HG03135 (cell line): Measurements from ENCODE around the gene SMIM20.

Experiments
- ATAC-seq: cut with Tn5 transposase; IDR thresholded peaks from one replicate; pipeline ENCODE4 v1.9.1; 2021; ENCODE audit warnings: mild to moderate bottlenecking, moderate library complexity; ENCODE audit not compliant: unreplicated experiment

The SMIM20 gene

DNA sequence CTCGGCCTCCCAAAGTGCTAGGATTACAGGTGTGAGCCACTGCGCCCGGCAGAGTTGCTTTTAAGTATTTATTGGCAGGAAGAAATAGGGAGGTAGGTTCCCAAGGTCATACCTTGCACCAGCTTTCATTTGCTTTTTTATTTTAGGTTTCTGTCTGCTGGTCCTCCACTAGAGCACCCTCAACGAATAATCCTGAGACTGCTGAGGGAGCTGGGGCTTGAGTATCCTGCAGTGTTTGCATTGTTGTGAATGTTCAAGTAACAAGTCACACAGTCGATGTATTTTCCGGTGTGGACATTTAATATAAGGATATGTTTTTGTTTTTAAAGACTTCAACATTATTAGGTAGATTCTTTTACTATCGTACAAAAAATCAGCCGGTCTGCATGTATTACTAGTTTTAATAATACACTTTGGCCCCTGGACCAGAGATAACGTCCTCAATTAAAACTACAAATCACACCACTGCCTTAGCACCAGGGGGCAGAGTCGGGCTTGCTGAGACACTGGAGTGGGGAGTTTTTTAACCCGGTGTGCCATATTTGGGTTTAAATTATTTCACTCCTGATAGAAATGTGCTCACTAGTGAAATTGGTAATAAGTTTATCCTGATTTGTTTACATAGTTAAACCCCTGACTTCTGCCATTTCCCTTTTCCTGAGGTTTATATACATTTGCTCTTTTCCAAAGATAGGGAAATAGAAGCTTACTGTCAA is 11.6 kb downstream of the SMIM20 start:
- ATAC-seq: peak; percentile 60

DNA sequence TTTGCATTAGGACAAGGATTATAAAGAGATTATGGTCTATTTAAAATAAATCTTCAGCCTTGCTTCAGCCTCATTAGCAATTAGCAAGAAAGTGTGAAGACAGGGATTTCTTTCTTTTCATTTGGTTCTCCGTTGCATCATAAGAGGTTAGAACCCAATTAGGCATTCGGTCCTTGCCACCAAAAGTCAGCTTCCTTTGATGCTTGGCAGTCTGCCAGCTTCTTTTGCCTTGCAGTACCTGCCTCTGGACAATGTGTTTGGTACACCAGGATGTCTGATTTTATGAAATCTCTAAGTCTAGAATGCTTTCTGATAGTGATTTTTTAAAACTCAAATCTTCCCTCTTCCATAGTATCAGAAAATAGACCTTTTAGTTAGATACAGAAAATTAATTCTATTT is 12.4 kb downstream of the SMIM20 start:
- ATAC-seq: no peak

DNA sequence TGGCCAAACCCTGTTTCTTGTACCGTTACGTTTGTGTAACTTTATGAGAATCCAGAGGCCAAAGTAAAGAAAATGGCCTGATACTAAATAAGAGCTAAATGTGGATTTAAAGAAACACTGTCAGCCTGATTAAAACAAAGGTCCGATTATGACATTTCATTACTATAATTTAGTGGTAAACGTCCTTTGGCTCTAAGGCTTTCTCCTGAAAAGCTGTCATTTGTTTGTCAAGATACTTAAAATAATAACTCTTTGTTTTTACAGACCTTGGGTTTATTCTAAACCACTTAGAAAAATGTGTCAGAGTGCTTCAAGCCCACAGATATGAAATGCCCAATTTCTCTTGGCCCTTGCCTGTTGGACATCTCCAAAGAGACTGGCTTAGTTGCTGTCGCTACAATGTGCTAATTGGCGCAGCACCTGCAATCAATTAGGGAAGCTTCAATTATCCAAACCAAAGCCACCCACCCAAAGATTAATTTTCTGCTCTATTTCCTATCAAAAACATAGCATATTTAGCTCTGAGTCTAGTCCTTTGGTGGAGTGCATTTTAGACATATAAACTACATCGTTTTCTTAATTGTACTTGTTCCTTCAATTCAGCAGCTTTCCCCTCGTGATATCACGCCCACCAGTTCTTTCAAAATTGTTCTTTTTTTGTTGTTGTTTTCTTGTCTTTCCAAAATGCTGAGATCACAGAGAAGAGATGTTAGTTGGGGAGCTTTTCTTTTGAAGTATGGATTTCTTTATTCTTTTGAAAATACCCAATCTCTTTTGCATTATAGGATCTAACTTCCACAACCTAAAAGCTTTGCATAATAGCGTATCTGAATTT is 13.6 kb downstream of the SMIM20 start:
- no peak for ATAC-seq

DNA sequence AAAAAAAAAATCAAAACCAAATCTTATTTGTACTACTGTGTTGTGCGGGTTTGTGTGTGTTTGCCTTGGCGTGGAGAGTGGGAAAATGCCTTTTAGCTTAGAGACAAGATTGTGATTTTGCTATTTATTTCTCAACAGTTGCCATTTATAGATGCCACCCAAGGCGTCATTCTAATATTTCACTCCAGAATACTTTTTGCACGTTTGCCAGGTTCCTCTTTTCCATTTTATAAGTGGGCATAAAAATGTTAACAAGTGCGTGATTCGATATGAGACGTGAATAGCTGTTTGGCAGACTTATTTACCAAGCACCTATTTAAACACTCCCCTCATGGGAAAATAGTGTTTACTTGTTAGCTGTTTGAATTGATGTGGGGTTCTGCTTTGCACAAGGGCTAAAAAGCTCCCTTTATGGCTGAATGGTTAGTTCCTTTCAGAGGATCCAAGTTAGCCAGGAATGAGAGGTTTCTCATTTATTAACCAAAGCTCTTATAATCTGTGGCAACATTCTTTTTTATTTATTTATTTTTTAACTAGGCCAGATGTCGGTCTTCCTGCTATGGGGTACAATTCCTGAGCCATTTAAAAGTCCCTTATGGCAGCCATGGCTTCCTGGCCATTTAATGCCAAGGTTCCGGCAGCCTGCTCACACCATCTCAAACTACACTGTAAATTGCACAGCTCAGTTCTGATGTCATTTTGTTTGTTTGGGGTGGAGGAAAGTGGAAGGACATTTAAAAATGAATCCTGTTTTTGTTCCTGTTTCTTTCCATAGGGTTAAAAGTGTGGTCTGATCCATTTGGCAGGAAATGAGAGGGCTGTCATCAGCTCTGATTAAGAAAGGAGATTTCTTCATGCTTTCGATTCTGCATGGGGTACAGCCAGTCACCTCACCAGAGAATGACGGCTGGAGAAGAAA is 14.6 kb downstream of the SMIM20 start:
- no peak for ATAC-seq

DNA sequence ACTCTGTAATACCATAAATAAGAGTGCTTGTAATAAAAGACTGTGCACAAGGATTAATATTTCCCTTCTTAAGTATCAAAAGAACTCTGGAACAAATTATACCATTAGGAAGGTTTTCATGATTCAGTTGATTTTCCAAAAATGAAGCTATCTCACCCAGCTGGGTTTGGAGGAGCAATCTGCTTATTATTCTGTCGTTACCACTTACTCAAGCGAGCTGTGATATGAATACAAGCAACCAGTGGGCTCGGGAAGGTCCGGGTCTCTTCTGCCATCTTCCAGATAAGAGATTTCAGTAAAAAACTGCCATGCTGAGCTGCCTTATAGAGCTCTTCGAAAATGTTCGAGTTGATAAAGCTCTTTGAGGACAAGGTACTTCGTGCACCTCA is 15.3 kb downstream of the SMIM20 start:
- no peak for ATAC-seq

DNA sequence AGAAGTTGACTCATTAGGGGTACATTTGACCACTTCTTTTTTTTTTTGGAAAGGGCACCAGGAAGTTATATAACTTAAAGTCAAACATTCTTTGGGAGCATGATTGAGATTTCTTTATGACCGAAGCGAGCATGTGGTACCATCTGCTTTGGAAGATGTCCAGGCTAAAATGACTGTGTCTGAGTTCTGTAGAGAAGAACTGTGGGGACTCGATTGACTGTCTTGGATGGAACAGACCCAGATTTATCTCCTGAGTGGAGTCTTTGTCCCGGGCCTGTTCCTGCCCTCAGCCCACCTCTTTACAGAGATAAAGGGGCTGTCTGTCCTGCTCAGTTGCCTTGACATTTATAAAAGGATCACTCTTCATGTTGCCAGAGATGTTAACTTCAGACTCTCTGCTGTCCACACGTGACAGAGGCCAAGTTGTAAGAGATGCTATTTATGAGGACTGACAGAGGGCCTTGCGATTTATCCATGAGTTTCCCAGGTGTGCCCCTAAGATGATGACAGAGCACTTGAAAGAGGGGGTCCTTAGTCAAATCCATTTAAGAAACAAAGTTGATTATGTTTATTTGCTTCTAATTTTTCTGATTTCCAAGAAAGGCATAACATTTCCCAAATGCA is 16.8 kb downstream of the SMIM20 start:
- ATAC-seq: no peak

DNA sequence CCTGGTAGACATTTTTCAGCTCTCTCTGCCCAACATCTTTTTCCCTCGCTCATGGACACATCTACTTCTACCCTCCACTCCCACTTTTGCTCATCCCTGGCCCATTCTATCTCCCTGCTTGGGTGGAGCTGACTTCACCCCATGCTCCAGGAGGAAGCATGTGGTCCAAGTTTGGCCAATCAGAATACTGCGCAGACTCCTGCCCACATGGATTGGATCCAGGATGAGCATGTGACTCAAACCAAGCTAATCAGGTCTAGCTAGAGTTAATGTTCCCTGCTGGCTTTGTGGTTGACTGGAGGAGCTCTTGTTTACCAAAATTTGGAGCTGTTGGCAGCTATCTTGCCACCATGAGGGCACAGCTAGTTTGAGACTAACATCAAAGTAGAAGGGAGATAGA is 22.7 kb downstream of the SMIM20 start:
- no peak for ATAC-seq

DNA sequence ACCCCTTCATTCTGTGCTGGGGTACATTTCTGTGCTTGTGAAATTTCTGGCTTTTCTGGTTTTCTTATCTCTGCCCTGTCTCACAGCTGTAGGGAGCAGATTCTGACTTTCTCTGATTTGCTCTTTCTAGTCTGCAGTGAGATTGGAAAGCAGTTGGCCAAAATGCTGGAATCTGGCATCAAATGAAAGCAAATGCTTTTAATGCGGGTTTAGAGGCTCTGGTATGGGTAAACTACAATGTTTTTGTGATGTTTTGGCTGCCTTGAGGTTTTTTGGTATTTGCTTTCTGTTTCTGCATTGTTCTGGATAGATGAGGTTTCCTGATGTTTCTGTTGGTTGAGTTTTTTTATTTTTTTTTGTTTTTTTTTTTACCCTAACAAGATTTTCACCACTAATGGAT is 23.8 kb downstream of the SMIM20 start:
- no peak for ATAC-seq

DNA sequence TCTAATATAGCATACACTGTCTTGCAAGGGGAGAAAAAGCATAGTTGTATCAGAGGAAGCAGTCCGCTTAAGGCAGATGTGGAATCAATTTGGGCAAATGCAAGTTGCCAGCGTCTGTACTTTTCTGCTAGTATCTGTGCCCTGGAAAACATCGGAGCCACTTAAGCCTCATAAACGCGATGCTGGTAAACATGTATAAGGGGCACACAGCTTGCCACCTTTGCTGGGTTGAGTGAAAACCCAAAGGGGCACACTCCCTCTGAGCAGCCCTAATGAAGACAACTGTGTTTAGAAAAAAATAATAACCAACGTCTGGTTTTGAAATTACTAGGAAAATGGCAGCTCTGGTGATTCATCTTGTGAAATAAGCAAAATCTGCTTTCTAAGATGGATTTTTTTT is 24.3 kb downstream of the SMIM20 start:
- ATAC-seq: peak; percentile 3

DNA sequence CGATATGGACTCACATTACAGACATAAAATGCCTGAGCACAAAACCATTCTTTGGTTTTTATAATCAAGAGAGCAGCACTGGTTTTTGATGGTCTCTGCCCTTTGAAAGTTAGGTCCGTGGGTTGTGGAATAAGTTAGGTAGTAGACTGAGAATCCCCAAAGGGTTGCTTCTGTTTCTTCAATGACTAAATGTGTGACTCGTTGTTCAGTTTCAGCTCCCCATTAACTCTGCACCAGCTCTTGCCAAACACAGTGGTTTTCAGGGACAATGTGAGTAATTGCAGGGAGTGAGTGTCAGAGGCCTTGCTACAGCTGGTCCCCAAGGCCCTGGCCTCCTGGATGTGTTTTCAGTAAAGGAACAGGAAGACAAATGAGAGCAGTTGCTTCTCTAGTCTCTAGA is 24.8 kb downstream of the SMIM20 start:
- ATAC-seq: peak; percentile 74

DNA sequence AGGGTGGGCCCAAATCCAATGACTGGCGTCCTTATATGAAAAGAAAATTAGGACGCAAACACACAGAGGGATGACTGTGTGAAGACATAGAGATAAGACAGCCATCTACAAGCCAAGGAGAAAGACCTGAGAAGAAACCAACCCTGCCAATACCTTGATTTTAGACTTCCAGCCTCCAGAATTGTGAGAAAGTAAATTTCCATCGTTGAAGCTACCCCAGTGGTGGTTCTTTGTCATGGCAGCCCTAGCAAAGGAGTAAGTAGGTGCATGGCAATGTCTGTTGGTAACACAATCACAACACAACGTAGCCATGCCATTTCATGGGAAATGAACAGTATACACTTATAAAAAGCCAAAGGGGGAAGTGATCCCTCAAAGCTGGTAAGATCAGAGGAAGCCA is 25.3 kb downstream of the SMIM20 start:
- ATAC-seq: no peak

DNA sequence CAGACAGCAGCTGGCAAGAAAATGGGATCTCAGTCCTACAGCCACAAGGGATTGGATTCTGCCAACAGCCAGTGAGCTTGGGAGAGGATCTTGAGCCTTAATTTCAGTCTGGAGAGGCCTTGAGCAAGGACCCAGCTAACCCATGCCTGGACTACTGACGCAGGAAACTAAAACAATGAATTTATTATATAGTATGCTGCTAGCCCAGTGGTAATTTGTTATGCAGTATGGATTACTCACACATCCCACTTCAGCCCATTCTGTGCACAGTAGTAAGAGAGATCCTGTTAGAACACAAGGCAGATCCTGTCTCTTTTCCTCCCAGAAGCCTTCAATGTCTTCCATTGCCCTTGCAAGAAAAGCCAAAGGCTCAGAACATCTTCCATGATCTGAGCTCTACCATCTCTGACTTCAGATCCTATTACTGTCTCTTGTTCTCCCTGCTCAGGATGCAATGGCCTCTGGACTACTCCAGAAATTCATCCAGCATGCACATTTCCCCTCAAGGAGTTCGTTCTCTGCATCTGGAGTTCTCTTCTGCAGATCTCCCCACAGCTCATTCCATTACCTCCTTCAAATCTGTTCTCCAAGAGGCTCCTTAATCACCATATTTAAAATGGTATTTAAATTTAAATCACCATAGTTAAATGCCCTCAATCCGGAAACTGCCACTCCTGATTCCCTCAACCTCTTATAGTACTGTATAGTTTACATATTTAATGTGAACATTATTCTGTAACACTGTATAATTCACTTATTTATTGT is 27.6 kb downstream of the SMIM20 start:
- no peak for ATAC-seq

DNA sequence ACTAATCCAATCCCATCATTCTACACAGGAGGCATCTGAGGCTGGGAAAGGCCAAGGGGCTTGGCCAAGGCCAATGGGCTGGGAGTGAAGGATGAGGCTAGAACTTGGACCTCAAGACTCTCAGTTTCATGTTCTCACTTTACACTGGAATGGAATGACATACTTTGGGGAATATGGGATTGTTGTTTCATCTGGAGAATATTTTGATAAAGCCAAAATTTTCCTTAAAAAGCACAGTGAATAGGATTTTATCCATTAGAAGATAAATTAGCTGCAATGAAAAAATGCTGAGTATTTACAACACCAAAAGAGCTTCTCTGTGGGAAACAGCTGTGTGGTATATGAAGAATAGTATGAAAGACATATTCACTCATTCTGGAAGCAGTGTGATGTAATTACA is 29.3 kb downstream of the SMIM20 start:
- ATAC-seq: no peak

DNA sequence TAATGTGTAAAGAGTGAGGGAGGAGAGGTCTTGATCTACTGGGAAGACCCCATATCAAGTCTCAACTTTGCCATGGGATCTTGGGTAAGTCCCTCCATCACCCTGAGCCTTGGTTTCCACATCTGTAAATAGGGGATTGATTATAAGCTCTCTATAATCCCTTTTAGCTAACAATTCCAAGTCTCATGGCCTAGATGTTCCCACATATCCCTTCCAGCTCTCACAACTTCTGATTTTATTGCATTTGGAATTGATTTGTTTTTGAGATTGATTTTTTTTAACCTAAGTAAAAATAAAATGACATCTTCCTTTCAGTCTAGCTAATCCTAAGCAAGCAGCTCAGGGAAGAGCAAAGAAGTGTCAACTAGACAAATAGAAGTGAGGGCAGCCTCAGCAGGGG is 29.8 kb downstream of the SMIM20 start:
- no peak for ATAC-seq

DNA sequence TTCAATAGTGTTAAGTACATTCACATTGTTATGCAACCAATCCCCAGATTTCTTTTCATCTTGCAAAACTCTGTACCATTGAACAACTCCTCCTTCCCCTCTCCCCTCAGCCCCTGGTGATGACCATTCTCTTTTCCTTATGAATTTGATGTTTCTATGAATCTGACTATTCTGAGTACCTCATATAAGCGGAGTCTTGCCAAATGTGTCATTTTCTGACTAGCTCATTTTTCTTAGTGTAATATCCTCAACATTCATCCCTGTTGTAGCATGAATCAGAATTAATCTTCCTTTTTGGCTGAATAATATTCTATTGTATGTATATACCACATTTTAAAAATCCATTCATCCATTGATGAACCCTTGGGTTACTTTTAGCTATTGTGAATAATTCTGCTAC is 34.0 kb downstream of the SMIM20 start:
- ATAC-seq: no peak

DNA sequence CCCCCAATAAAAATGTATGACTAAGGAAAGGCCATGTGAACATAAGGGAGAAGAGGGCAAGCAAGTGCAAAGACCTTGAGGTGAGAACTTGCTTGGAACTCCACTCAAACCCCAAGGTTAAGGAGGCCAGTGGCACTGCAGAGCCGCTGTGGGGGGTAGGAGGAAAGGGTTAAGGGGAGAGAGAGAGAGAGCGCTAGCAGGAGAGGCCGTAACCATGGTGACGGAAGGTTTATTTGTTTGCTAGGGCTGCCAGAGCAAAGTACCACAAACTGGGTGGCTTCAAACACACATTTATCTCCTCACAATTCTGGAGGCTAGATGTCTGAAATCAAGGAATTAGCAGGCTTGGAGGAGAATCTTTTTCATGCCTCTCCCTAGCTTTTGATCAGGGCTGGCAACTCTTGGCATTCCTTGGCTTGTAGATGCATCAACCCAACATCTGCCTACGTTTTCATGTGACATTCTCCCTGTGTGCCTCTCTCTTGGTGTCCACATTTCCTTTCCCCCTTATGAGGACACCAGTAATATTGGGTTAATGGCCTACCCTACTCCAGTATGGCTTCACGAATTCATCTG is 35.2 kb downstream of the SMIM20 start:
- ATAC-seq: no peak

DNA sequence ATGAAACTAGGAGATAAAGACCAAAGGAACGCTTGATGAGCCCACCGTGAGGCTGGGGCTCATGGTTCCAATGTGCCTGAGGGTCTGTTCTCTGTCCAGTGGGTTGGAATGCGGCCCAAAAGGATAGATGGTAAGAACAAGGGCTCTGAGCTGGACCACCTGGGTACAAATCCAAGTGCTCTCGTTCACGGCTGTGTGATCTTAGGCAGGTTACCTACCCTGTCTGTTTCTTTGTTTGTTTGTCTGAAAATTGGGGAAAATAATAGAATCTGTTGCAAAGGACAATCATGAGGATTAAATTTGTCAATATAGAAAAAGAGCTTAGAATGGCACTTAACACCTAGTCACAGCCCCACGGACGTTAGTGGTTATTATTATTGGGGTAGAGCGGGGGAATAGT is 36.0 kb downstream of the SMIM20 start:
- ATAC-seq: no peak

DNA sequence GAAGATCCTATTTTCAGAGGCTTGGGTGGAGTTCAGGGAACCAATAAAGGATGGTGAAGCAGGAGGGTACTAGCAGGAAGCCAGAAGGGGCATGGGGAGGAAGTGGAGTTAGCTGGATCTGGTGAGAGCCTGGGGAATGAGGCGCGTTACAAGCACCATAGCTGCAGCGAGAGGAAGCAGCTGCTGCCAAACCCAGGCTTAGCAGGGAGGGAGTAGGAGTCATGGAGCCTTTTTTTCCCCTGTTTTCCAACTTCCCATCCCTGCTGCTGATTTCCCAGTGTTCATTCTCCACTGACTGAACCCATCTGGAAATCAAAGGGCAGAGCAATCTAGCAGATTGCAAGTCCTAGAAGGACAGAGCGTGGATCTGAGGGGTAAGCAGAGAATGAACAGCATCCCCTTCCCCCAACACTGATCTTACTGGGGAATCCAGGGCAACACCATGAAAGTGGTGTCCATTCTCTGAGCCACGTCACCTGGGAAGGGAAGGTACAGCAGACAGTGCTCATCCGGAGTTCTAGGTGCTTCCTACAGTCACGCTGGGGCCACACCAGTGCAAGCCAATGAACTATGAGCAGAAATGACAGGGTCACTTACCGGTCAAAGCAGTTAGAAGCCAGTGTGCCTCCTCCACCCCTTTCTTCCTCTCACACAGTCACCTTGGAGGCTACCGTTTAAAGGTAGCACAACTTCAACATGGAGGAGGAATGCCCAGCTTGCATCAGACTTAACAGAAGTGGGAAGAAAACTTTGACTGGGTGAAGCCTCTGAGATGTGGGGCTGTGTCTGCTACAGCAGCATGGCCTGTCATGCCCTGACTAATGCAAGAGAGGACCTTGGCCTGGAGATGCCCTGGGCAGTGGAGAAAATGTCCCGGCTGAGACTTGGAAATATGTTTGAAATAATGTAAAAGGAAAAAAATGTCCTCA is 36.7 kb downstream of the SMIM20 start:
- ATAC-seq: no peak
